GM12878 (cell line): Measurements from ENCODE around the gene TMC8. TPM values are rescaled to one million over a fixed set of nuclear protein-coding genes. Genes with fewer than 3 reads are reported as not detected.

Source experiments
- BCL3 ChIP-seq: IDR thresholded peaks from 2 replicates; pipeline ENCODE4 v1.6.1; 2011; ENCODE audit warnings: borderline replicate concordance, low read depth, mild to moderate bottlenecking, moderate library complexity, low read length; ENCODE audit not compliant: insufficient read depth, poor library complexity, severe bottlenecking
- BHLHE40 ChIP-seq, 2 experiments: fragments of 450-650 bp in 1 of 2; IDR thresholded peaks; 2 replicates each; pipeline ENCODE4 v1.6.1; 2011 to 2017; ENCODE audit warnings: low read depth in 2 of 2, borderline replicate concordance in 1 of 2, improper control_type of control experiment in 1 of 2, low read length in 1 of 2, mild to moderate bottlenecking in 1 of 2
- CEBPB ChIP-seq, 2 experiments: fragments of 150-350 bp in 1 of 2; IDR thresholded peaks; 2 replicates each; pipeline ENCODE4 v1.6.1; 2012 to 2014; ENCODE audit warnings: low read depth in 2 of 2, low read length in 2 of 2, borderline replicate concordance in 1 of 2, inconsistent platforms in 1 of 2
- CREB1 ChIP-seq: IDR thresholded peaks from 2 replicates; pipeline ENCODE4 v1.6.1; 2012; ENCODE audit warnings: low read depth, mild to moderate bottlenecking, inconsistent platforms
- EED ChIP-seq: sonication (generic); IDR thresholded peaks from 2 replicates; pipeline ENCODE4 v1.6.1; 2016; ENCODE audit warnings: antibody characterized with exemption, low read depth
- FOXK2 ChIP-seq: fragments of 450-650 bp; IDR thresholded peaks from 2 replicates; pipeline ENCODE4 v1.6.1; 2017; ENCODE audit warnings: mild to moderate bottlenecking, moderate library complexity
- IKZF2 ChIP-seq, 2 experiments: fragments of 450-650 bp; IDR thresholded peaks; 2 replicates each; pipeline ENCODE4 v1.6.1; 2017; ENCODE audit warnings: mild to moderate bottlenecking in 2 of 2, moderate library complexity in 2 of 2
- KLF5 ChIP-seq: fragments of 450-650 bp; IDR thresholded peaks from 2 replicates; pipeline ENCODE4 v1.6.1; 2014; ENCODE audit warnings: mild to moderate bottlenecking; ENCODE audit not compliant: partially characterized antibody
- MTA2 ChIP-seq: fragments of 450-650 bp; IDR thresholded peaks from 2 replicates; pipeline ENCODE4 v1.6.1; 2016; ENCODE audit warnings: low read depth, mild to moderate bottlenecking, moderate library complexity
- MXI1 ChIP-seq: fragments of 150-350 bp; IDR thresholded peaks from 2 replicates; pipeline ENCODE4 v1.6.1; 2011; ENCODE audit warnings: low read depth, mild to moderate bottlenecking, inconsistent platforms, low read length, improper control_type of control experiment
- MYB ChIP-seq: fragments of 150-350 bp; IDR thresholded peaks from 2 replicates; pipeline ENCODE4 v1.6.1; 2014; ENCODE audit warnings: mild to moderate bottlenecking, low read depth, low read length, borderline replicate concordance
- MYC ChIP-seq: IDR thresholded peaks from 2 replicates; pipeline ENCODE4 v1.6.1; 2011; ENCODE audit warnings: mild to moderate bottlenecking, low read length, moderate library complexity, inconsistent platforms; ENCODE audit not compliant: insufficient read depth, insufficient replicate concordance, insufficient read length, severe bottlenecking
- NFYB ChIP-seq: IDR thresholded peaks from 2 replicates; pipeline ENCODE4 v1.6.1; 2011; ENCODE audit warnings: low read depth, mild to moderate bottlenecking, low read length, improper control_type of control experiment, moderate library complexity; ENCODE audit not compliant: insufficient read depth
- PKNOX1 ChIP-seq: fragments of 450-650 bp; IDR thresholded peaks from 2 replicates; pipeline ENCODE4 v1.6.1; 2016; ENCODE audit warnings: mild to moderate bottlenecking
- POLR2A ChIP-seq: IDR thresholded peaks from 2 replicates; pipeline ENCODE4 v1.6.1; 2011; ENCODE audit warnings: low read depth, mild to moderate bottlenecking, low read length
- POLR2AphosphoS5 ChIP-seq: IDR thresholded peaks from 2 replicates; pipeline ENCODE4 v1.6.1; 2011; ENCODE audit warnings: mild to moderate bottlenecking, low read length, inconsistent platforms
- RAD21 ChIP-seq: IDR thresholded peaks from 2 replicates; pipeline ENCODE4 v1.6.1; 2011; ENCODE audit warnings: mild to moderate bottlenecking, low read depth, low read length, moderate library complexity; ENCODE audit not compliant: insufficient read depth
- REST ChIP-seq: IDR thresholded peaks from 2 replicates; pipeline ENCODE4 v1.6.1; 2012; ENCODE audit warnings: mild to moderate bottlenecking, low read depth, low read length
- RUNX3 ChIP-seq: IDR thresholded peaks from 2 replicates; pipeline ENCODE4 v1.6.1; 2012; ENCODE audit warnings: low read length, inconsistent platforms
- SMC3 ChIP-seq: IDR thresholded peaks from 2 replicates; pipeline ENCODE4 v1.6.1; 2011; ENCODE audit warnings: low read length, improper control_type of control experiment, borderline replicate concordance
- SRF ChIP-seq, 2 experiments: IDR thresholded peaks; 2 replicates each; pipeline ENCODE4 v1.6.1; 2011; ENCODE audit warnings: low read depth in 2 of 2, low read length in 2 of 2, mild to moderate bottlenecking in 1 of 2, moderate library complexity in 1 of 2
- TBL1XR1 ChIP-seq: IDR thresholded peaks from 2 replicates; pipeline ENCODE4 v1.6.1; 2012; ENCODE audit warnings: low read depth, low read length, improper control_type of control experiment
- TCF12 ChIP-seq: IDR thresholded peaks from 2 replicates; pipeline ENCODE4 v1.6.1; 2011; ENCODE audit warnings: low read depth, mild to moderate bottlenecking, low read length
- TCF7 ChIP-seq: IDR thresholded peaks from 2 replicates; pipeline ENCODE4 v1.6.1; 2014; ENCODE audit warnings: antibody characterized with exemption, borderline replicate concordance
- YY1 ChIP-seq: IDR thresholded peaks from 2 replicates; pipeline ENCODE4 v1.6.1; 2011; ENCODE audit warnings: low read depth, mild to moderate bottlenecking, low read length
- polyA plus RNA-seq, 11 experiments: library from polyadenylated mRNA; depleted of rRNA in 4 of 11; unstranded in 6 of 11; stranded (reverse) in 5 of 11; fragments of >200 nt; fragmentation: Nextera tagmentation in 4 of 11; fragmentation: Illumina TruSeq in 1 of 11; extraction: Ambion mirVana in 4 of 11; extraction: Trizol in 1 of 11; gene quantifications; 1 replicate in 1 of 11; 2 replicates in 10 of 11; pipeline versions ENCODE4 v1.2.1 to v1.2.3, GENCODE V29; 2011 to 2016; ENCODE audit warnings: inconsistent platforms in 2 of 11, missing spikeins in 2 of 11, low read depth in 1 of 11
- total RNA-seq, 4 experiments: library from RNA; depleted of rRNA in 3 of 4; stranded (reverse); fragments of >200 nt in 3 of 4; fragmentation: Illumina TruSeq in 1 of 4; extraction: Trizol in 1 of 4; gene quantifications; 2 replicates each; pipeline versions ENCODE4 v1.2.1 to v1.2.3, GENCODE V29; 2013 to 2021

Gene TMC8
- total and polyA plus RNA-seq, 10 of the 15 experiments (the other 5 are each of a cell fraction or from before 2014, with no cell fraction given), result 2.7 to 128 (median 40.0) TPM

DNA sequence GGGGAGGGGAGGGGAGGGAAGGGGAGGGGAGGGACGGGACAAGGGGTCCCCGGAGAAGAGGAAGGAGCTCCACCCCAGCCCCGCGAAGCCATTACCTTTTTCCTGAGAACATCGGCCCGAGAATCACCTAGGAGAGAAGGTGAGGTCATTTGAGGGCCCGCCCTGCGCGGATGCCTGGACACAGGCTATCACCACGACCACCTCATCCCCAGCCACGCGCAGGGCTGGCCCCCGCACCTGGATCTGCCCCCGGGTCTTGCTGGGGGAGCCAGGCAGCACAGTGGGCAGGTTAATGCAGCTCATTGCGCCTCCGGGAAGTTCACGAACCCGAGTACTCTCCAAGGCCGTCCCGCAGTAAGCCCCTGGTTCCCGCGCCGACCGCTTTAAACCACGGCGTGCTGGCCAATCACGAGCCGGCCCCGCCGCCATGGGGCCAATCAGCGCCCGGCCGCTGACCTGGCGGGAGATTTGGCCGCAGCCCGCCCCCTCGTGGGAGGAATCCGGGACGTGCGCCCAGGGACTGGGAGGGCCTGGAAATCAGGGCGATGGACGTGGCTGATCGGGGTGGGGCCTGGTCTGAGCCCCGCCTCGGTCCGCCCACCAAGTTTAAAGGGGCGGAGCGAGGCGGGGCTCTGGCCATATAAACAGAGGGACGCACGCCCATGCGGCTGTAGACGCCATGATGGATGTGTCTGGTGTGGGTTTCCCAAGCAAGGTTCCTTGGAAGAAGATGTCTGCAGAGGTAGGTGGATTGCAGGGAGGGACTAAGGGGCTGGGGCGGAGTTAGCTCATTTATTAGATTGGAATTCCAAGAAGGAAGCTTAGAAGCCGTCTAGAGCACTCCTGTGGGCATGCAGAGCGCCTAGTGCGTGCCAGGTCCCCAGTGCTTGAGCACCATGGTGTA, 56.4 kb downstream of the TMC8 start, which contains the start of the genes AFMID and TK1 (continued):
- TF ChIP-seq TCF12 (no peak), RUNX3 (peak; percentile 72), NFYB (peak; percentile 92), MYC (no peak), EED (peak; percentile 97), POLR2A (peak; percentile 94), MXI1 (peak; percentile 99), TBL1XR1 (no peak), KLF5 (peak; percentile 55), IKZF2 (IDR thresholded peaks at IDR 0.05) (peak; percentile 89 to 95), FOXK2 (peak; percentile 52; the same call in 1 of the 2 replicates), SRF (IDR thresholded peaks at IDR 0.05; ENCODE audit: low read depth in 2 of 2, low read length in 2 of 2) (no peak), BCL3 (no peak), RAD21 (no peak), PKNOX1 (peak; percentile 85), YY1 (peak; percentile 96), CREB1 (peak; percentile 49; the same call in 1 of the 2 replicates), POLR2AphosphoS5 (peak; percentile 98), REST (no peak), SMC3 (no peak; the same call in 1 of the 2 replicates), CEBPB (IDR thresholded peaks at IDR 0.05; ENCODE audit: borderline replicate concordance in 1 of 2, low read depth in 2 of 2, low read length in 2 of 2) (no peak), TCF7 (no peak), MTA2 (no peak), BHLHE40 (IDR thresholded peaks at IDR 0.05; ENCODE audit: borderline replicate concordance in 1 of 2, low read depth in 2 of 2, low read length in 1 of 2) (peak; percentile 58 to 83; a peak in 3 of 4 replicates), MYB (no peak)
